HG03045 (cell line): Measurements from ENCODE around the gene GOLGB1.
"Not testable (repeated sequence)": the region's sequence is repeated elsewhere in the genome, so short reads cannot be mapped to it uniquely, and the experiment has no call there.

Source experiments
- ATAC-seq: cut with Tn5 transposase; IDR thresholded peaks from one replicate; pipeline ENCODE4 v1.9.1; 2021; ENCODE audit warnings: mild to moderate bottlenecking, moderate library complexity; ENCODE audit not compliant: unreplicated experiment

The GOLGB1 gene

GRCh38 chr3:121748680-121749275 is 763 bp downstream of the GOLGB1 start:
- peak; percentile 26 for ATAC-seq

DNA sequence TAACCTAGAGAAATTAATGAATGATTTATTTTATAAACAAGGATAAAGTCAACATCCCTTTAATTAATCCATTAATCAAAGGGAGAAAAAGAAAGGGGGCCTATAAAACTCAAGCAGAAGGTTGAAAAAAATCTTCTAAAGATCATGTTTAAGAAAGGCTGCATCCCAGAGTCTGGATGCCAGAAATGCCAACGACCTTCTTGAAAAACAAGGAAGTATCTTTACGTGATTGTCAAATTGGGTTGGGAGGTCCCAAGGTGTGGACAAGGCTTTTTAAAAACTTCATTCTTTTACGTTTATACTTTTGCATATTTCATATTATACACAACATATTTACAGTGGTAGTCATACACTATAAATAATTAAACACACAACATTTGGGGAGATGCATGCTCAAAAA is 1.6 kb downstream of the GOLGB1 start:
- no peak for ATAC-seq

GRCh38 chr3:121743106-121743505 is 6.4 kb downstream of the GOLGB1 start:
- not testable (repeated sequence) for ATAC-seq

- ATAC-seq: no peak
Observed at GRCh38 chr3:121740896-121741295, 8.6 kb downstream of the GOLGB1 start.

DNA sequence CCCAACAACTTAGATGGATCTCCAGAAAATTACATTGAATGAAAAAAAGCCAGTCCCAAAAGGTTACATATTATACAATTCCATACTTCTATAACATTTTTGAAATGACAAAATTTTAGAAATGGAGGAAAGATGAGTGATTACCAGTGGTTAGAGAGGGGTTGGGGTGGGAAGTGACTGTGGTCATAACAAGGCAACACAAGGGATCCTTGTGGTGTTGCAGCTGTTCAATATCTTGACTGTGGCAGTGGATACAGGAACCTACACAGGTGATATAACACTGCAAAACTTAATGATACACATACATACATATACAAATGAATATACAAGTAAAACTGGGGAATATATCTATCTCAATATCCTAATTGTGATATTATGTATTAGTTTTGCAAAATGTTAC is 9.6 kb downstream of the GOLGB1 start:
- ATAC-seq: no peak

- ATAC-seq: no peak
Observed at GRCh38 chr3:121737644-121738043, 11.9 kb downstream of the GOLGB1 start.

DNA sequence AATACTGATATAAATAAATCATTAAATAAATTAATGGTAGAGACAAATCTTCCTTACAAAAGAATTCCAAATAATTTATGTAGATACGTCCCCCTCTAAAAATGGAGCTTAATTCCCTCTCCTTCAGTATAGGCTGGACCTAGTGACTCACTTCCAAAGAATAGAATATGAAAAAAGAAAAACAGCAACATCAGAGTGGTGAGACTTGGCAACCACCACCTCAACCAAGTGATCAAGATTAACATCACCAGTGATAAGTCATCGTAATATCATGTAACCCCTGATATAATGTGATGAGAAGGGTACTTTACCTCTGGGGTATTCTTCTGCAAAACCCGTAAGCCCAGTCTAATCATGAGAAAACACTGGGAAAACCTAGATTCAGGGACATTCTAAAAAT is 13.4 kb downstream of the GOLGB1 start:
- no peak for ATAC-seq

GRCh38 chr3:121735047-121735696 is 14.4 kb downstream of the GOLGB1 start:
- ATAC-seq: peak; percentile 90

- ATAC-seq: no peak
Observed at GRCh38 chr3:121730940-121731687, 18.4 kb downstream of the GOLGB1 start.

DNA sequence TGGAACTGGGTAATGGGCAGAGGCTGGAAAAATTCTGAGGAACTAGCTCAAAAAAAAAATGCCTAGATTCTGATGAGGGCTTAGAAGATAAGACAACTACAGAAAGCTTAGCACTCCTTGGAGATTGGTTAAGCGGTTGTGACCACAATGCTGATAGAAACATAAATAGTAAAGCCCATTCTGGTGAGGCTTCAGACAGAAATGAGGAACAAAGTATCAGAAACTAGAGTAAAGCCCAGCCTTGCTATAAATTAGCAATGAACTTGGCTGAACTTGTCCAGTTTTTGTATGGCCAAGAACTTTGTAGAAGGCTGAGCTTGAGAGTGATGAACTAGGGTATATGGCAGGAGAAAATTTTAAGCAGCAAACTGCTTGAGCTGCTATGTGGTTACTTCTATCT is 25.4 kb downstream of the GOLGB1 start:
- ATAC-seq: no peak

GRCh38 chr3:121723485-121723884 is 26.1 kb downstream of the GOLGB1 start:
- no peak for ATAC-seq

- ATAC-seq: no peak
Observed at GRCh38 chr3:121722411-121722810, 27.1 kb downstream of the GOLGB1 start.

DNA sequence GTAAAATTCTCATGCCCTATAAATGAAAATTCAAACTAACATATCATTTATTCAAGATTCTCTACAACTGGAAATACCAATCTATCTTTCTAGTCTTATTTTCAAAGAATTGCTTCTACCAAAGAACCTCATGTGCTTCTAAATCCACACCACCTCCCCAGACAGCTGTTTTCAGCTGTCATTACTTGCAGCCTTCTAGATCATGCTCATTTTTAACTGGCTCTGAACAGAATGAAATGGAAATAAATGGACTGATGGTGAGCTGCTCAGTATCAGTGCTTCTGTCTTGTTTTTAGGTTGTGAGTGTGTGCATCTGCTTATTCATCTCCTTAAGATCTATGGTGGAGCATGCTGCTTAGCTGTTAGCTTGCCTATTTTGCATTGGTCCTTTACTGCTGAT is 29.4 kb downstream of the GOLGB1 start:
- no peak for ATAC-seq

GRCh38 chr3:121719423-121719822 is 30.1 kb downstream of the GOLGB1 start:
- ATAC-seq: no peak

DNA sequence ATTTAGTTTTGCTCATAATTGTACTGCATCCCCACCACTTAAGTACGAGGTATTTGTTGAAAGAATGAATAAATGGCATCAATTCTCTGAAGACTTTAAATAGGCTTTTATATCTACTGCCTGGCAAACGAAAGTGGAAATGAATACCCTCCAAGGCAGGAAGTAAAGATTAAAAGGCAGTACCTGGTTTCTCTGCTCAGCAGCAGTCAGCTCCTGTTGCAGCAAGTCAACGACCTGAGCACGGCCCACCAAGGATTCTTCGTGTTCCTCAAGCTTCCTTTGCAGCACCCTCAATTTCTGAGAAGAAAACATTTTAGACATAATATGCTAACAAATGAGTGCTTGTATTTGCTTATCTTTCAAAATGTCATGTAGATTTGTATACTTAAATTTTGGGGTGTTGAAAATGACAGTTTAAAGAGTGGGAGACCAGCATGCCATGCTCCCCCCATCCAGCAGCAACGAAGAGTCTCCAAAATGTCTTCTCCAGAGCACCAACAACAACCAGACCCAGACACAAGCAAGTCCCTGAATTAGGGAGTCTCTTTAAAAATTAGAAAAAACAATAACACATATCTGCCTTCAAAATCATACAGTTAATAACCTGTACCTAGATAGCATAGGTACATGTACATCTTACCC is 31.2 kb downstream of the GOLGB1 start:
- ATAC-seq: no peak

- ATAC-seq: no peak
Observed at GRCh38 chr3:121710347-121710746, 39.2 kb downstream of the GOLGB1 start.

GRCh38 chr3:121707531-121708273 is 41.8 kb downstream of the GOLGB1 start:
- ATAC-seq: no peak

DNA sequence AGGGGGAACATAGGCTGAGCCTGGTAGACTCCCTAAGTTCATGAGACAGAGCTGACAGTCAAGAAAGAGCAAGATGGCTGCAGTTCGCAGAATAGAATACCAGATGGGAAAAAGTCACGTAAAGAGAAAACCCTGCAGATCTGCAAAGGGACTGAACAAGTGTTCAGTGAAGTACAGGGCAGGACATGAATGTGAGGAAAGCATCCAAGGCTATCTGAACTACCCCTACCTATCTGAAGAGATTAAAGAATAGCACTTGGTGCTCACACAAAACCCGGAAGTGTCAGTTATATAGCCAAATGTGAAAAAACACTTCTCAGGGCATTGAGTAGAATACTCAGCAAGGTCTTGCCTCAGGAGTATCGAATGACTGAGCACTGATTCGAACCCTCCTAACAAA is 44.0 kb downstream of the GOLGB1 start:
- ATAC-seq: no peak

DNA sequence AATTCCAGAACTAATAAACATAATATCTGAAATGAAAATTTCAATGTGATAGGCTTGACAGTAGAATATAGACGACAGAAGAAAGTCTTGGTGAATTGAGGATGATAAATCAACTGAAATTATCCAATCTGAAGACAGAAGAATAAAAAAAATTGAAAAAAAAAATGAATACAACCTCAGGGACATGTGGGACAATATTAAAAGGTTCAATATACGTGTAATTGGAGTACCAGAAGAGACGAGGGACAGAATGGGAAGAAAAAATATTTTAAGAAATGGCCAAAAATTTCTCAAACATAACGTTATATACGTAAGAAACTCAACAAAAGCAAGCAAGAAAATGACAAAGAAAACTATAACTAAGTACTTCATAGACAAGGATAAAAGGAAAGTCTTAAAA is 45.6 kb downstream of the GOLGB1 start:
- no peak for ATAC-seq

GRCh38 chr3:121698901-121699300 is 50.6 kb downstream of the GOLGB1 start:
- ATAC-seq: no peak

- ATAC-seq: no peak
Observed at GRCh38 chr3:121698476-121698875, 51.1 kb downstream of the GOLGB1 start.
